Mesenchymal stem cell (in vitro differentiated cells and primary cell): Measurements from ENCODE around the gene NBPF11.
"Not testable (repeated sequence)": the region's sequence is repeated elsewhere in the genome, so short reads cannot be mapped to it uniquely, and the experiment has no call there.

Experiments used
- DNase-seq: peaks from one replicate; pipeline ENCODE4 v3.0.0-alpha.2; 2013
- H2AFZ ChIP-seq: one replicate; pipeline ENCODE4 v1.6.1; 2013; ENCODE audit warnings: low read depth, mild to moderate bottlenecking, control low read depth, inconsistent platforms, low read length, moderate library complexity
- H2AK5ac ChIP-seq: 2 replicates; pipeline ENCODE4 v1.6.1; 2013; ENCODE audit warnings: low read length, moderate library complexity, mild to moderate bottlenecking, inconsistent platforms; ENCODE audit not compliant: severe bottlenecking
- H2BK120ac ChIP-seq: one replicate; pipeline ENCODE4 v1.6.1; 2013; ENCODE audit warnings: low read depth, mild to moderate bottlenecking, inconsistent platforms, low read length, moderate library complexity
- H2BK12ac ChIP-seq, 2 experiments: one replicate each; pipeline ENCODE4 v1.6.1; 2013; ENCODE audit warnings: inconsistent platforms in 2 of 2, low read length in 2 of 2, mild to moderate bottlenecking in 2 of 2, moderate library complexity in 2 of 2, control low read depth in 1 of 2
- H2BK15ac ChIP-seq: one replicate; pipeline ENCODE4 v1.6.1; 2013; ENCODE audit warnings: mild to moderate bottlenecking, low read depth, inconsistent platforms; ENCODE audit not compliant: poor library complexity, severe bottlenecking
- H2BK5ac ChIP-seq: 2 replicates; pipeline ENCODE4 v1.6.1; 2013; ENCODE audit warnings: low read depth, mild to moderate bottlenecking, low read length, control low read depth, inconsistent platforms; ENCODE audit not compliant: poor library complexity, severe bottlenecking
- H3K14ac ChIP-seq, 2 experiments: one replicate each; pipeline ENCODE4 v1.6.1; 2013; ENCODE audit warnings: inconsistent platforms in 2 of 2, low read length in 2 of 2, control low read depth in 1 of 2, mild to moderate bottlenecking in 1 of 2, moderate library complexity in 1 of 2
- H3K18ac ChIP-seq, 2 experiments: one replicate each; pipeline ENCODE4 v1.6.1; 2013; ENCODE audit warnings: inconsistent platforms in 2 of 2, low read length in 2 of 2, control low read depth in 1 of 2, low read depth in 1 of 2, mild to moderate bottlenecking in 1 of 2
- H3K23ac ChIP-seq, 2 experiments: one replicate each; pipeline ENCODE4 v1.6.1; 2013; ENCODE audit warnings: inconsistent platforms in 2 of 2, low read length in 2 of 2, mild to moderate bottlenecking in 2 of 2, moderate library complexity in 2 of 2, control low read depth in 1 of 2
- H3K27ac ChIP-seq: 2 replicates; pipeline ENCODE4 v1.5.1; 2013; ENCODE audit warnings: mild to moderate bottlenecking, moderate library complexity, low read length, control low read depth, inconsistent platforms; ENCODE audit not compliant: poor library complexity, severe bottlenecking
- H3K27me3 ChIP-seq, 2 experiments: 2 replicates each; pipeline versions ENCODE4 v1.6.1 to v1.7.0; 2013; ENCODE audit warnings: low read length in 2 of 2, mild to moderate bottlenecking in 2 of 2, moderate library complexity in 2 of 2, control low read depth in 1 of 2, inconsistent platforms in 1 of 2; ENCODE audit not compliant: control insufficient read depth in 1 of 2, insufficient read depth in 1 of 2
- H3K36me3 ChIP-seq, 2 experiments: 2 replicates each; pipeline versions ENCODE4 v1.6.1 to v1.7.0; 2013; ENCODE audit warnings: low read length in 2 of 2, control low read depth in 1 of 2, inconsistent platforms in 1 of 2, low read depth in 1 of 2, mild to moderate bottlenecking in 1 of 2; ENCODE audit not compliant: insufficient read depth in 2 of 2, control insufficient read depth in 1 of 2
- H3K4ac ChIP-seq, 2 experiments: one replicate each; pipeline ENCODE4 v1.6.1; 2013; ENCODE audit warnings: inconsistent platforms in 2 of 2, low read length in 2 of 2, mild to moderate bottlenecking in 2 of 2, moderate library complexity in 2 of 2, control low read depth in 1 of 2, low read depth in 1 of 2
- H3K4me1 ChIP-seq: 2 replicates; pipeline ENCODE4 v1.6.1; 2013; ENCODE audit warnings: low read depth, low read length, control low read depth; ENCODE audit not compliant: control insufficient read depth, insufficient read depth
- H3K4me2 ChIP-seq: 2 replicates; pipeline ENCODE4 v1.6.1; 2013; ENCODE audit warnings: low read length, mild to moderate bottlenecking, inconsistent platforms; ENCODE audit not compliant: poor library complexity, severe bottlenecking
- H3K4me3 ChIP-seq, 2 experiments: 2 replicates each; pipeline versions ENCODE4 v1.5.1 to v1.7.0; 2013; ENCODE audit warnings: low read length in 2 of 2, mild to moderate bottlenecking in 2 of 2, control low read depth in 1 of 2, low read depth in 1 of 2; ENCODE audit not compliant: insufficient read depth in 1 of 2
- H3K79me1 ChIP-seq: replicated peaks from 2 replicates; pipeline ENCODE4 v1.6.1; 2013; ENCODE audit warnings: mild to moderate bottlenecking, control low read depth, low read length, inconsistent platforms; ENCODE audit not compliant: poor library complexity, severe bottlenecking
- H3K9ac ChIP-seq: 2 replicates; pipeline ENCODE4 v1.7.0; 2013; ENCODE audit warnings: mild to moderate bottlenecking, low read length, moderate library complexity
- H3K9me3 ChIP-seq: 2 replicates; pipeline ENCODE4 v1.7.0; 2013; ENCODE audit warnings: mild to moderate bottlenecking, low read length; ENCODE audit not compliant: control insufficient read depth
- H4K8ac ChIP-seq: one replicate; pipeline ENCODE4 v1.6.1; 2013; ENCODE audit warnings: inconsistent platforms, mild to moderate bottlenecking, low read length, moderate library complexity
- H4K91ac ChIP-seq: one replicate; pipeline ENCODE4 v1.6.1; 2013; ENCODE audit warnings: mild to moderate bottlenecking, low read length, inconsistent platforms
- WGBS: methylation state at CpG from one replicate; pipeline ENCODE4 v1.1.7; 2013; ENCODE audit warnings: mixed read lengths; 5-methylcytosine and 5-hydroxymethylcytosine counted together

The NBPF11 gene

GRCh38 chr1:148150014-148150413 is 2.1 kb downstream of the NBPF11 start:
- H3K18ac ChIP-seq, H3K27ac ChIP-seq, H3K36me3 ChIP-seq, DNase-seq, H2BK15ac ChIP-seq, H2AK5ac ChIP-seq, H2AFZ ChIP-seq, H3K23ac ChIP-seq, H4K91ac ChIP-seq, H3K4ac ChIP-seq, H3K4me2 ChIP-seq, H3K4me1 ChIP-seq, H3K4me3 ChIP-seq, H3K27me3 ChIP-seq, H3K9ac ChIP-seq, H3K14ac ChIP-seq, H3K79me1 ChIP-seq, H2BK5ac ChIP-seq, H2BK12ac ChIP-seq, H3K9me3 ChIP-seq, H4K8ac ChIP-seq, H2BK120ac ChIP-seq: not testable (repeated sequence)
- WGBS, result no CpG with 5 or more reads among the region's 6 CpGs

- H3K36me3 ChIP-seq, H3K27me3 ChIP-seq, H3K9me3 ChIP-seq, H3K14ac ChIP-seq, H2BK5ac ChIP-seq, H3K9ac ChIP-seq, DNase-seq, H3K4me3 ChIP-seq, H3K4ac ChIP-seq, H3K23ac ChIP-seq, H2AK5ac ChIP-seq, H2BK120ac ChIP-seq, H4K8ac ChIP-seq, H3K79me1 ChIP-seq, H3K18ac ChIP-seq, H4K91ac ChIP-seq, H2AFZ ChIP-seq, H2BK12ac ChIP-seq, H3K4me2 ChIP-seq, H3K4me1 ChIP-seq, H3K27ac ChIP-seq, H2BK15ac ChIP-seq: not testable (repeated sequence)
- WGBS, result 98% methylated on average over 14 of the region's 72 CpGs
Observed at GRCh38 chr1:148149050-148149815, 2.8 kb downstream of the NBPF11 start.

- not testable (repeated sequence) for H2BK12ac ChIP-seq, H3K4me1 ChIP-seq, DNase-seq, H3K9ac ChIP-seq, H3K4me2 ChIP-seq, H2BK5ac ChIP-seq, H3K27ac ChIP-seq, H3K79me1 ChIP-seq, H3K18ac ChIP-seq, H2BK120ac ChIP-seq, H2AFZ ChIP-seq, H2BK15ac ChIP-seq, H3K36me3 ChIP-seq, H3K27me3 ChIP-seq, H4K91ac ChIP-seq, H4K8ac ChIP-seq, H3K23ac ChIP-seq, H3K14ac ChIP-seq, H2AK5ac ChIP-seq, H3K4me3 ChIP-seq, H3K4ac ChIP-seq, H3K9me3 ChIP-seq
- whole genome bisulfite sequencing, result 94% methylated on average over 17 of the region's 28 CpGs
Observed at GRCh38 chr1:148147052-148147838, 4.8 kb downstream of the NBPF11 start.

GRCh38 chr1:148146191-148146997 is 5.7 kb downstream of the NBPF11 start:
- not testable (repeated sequence) for H3K27me3 ChIP-seq, DNase-seq, H3K14ac ChIP-seq, H3K9ac ChIP-seq, H4K91ac ChIP-seq, H3K23ac ChIP-seq, H3K18ac ChIP-seq, H2AK5ac ChIP-seq, H3K27ac ChIP-seq, H3K79me1 ChIP-seq, H3K4ac ChIP-seq, H4K8ac ChIP-seq, H3K4me2 ChIP-seq, H2BK120ac ChIP-seq, H2BK12ac ChIP-seq, H3K4me3 ChIP-seq, H2BK15ac ChIP-seq, H3K9me3 ChIP-seq, H2BK5ac ChIP-seq, H3K36me3 ChIP-seq, H2AFZ ChIP-seq, H3K4me1 ChIP-seq
- WGBS, result 97% methylated on average over 30 of the region's 66 CpGs
